H1 (cell line): ENCODE results near the gene TOB1. TPM values are rescaled to one million over a fixed set of nuclear protein-coding genes. Genes with fewer than 3 reads are reported as not detected.

Source experiments
- CTCF ChIA-PET: fragments of 300-600 bp; sonication (Branson Sonifier 250); formaldehyde crosslinking; loops from one replicate; lab custom pipeline; 2021; ENCODE audit not compliant: partially characterized antibody; lab: Charles Lee
- POLR2A ChIA-PET: fragments of 300-600 bp; sonication (Branson Sonifier 250); formaldehyde crosslinking; loops from one replicate; lab custom pipeline; 2021; ENCODE audit warnings: inconsistent platforms; ENCODE audit not compliant: partially characterized antibody; lab: Charles Lee
- DNase-seq, 2 experiments: peaks; one replicate each; pipeline versions ENCODE4 v3.0.0 to v3.0.0-alpha.2; 2010 to 2022; ENCODE audit warnings: low spot score in 2 of 2, low read depth in 1 of 2, mixed read lengths in 1 of 2
- FAIRE-seq: peaks from 2 replicates; lab custom pipeline; 2011; peaks lifted over from hg19 to GRCh38; lab: Jason Lieb, UNC
- H2AFZ ChIP-seq: 2 replicates; pipeline ENCODE4 v1.8.1; 2012; ENCODE audit warnings: low read length, inconsistent platforms
- H2AK5ac ChIP-seq: 2 replicates; pipeline ENCODE4 v1.6.1; 2013; ENCODE audit warnings: low read depth, low read length
- H2BK120ac ChIP-seq: replicated peaks from 2 replicates; pipeline ENCODE3; 2013; ENCODE audit warnings: low read depth, low read length, inconsistent platforms
- H2BK12ac ChIP-seq: 2 replicates; pipeline ENCODE4 v1.6.1; 2013; ENCODE audit warnings: low read depth, low read length
- H2BK15ac ChIP-seq: 2 replicates; pipeline ENCODE4 v1.6.1; 2013; ENCODE audit warnings: low read length
- H2BK20ac ChIP-seq: 2 replicates; pipeline ENCODE4 v1.6.1; 2013; ENCODE audit warnings: low read length
- H2BK5ac ChIP-seq: 2 replicates; pipeline ENCODE4 v1.6.1; 2013; ENCODE audit warnings: low read depth, low read length
- H3K14ac ChIP-seq: 2 replicates; pipeline ENCODE4 v1.6.1; 2013; ENCODE audit warnings: inconsistent platforms; ENCODE audit not compliant: insufficient read length
- H3K18ac ChIP-seq: 2 replicates; pipeline ENCODE4 v1.6.1; 2013; ENCODE audit warnings: low read length; ENCODE audit errors: extremely low read depth
- H3K23ac ChIP-seq: 2 replicates; pipeline ENCODE4 v1.6.1; 2013; ENCODE audit warnings: inconsistent platforms; ENCODE audit not compliant: insufficient read length
- H3K23me2 ChIP-seq: 2 replicates; pipeline ENCODE4 v1.6.1; 2013; ENCODE audit warnings: low read depth, low read length
- H3K27ac ChIP-seq: 2 replicates; pipeline ENCODE4 v1.6.1; 2011; ENCODE audit warnings: low read depth, low read length, inconsistent platforms
- H3K27me3 ChIP-seq, 4 experiments: replicated peaks in 1 of 4; 1 replicate in 1 of 4; 2 replicates in 3 of 4; pipeline versions ENCODE4 v1.6.1 to v1.8.1; 2011 to 2013; ENCODE audit warnings: low read length in 3 of 4, mild to moderate bottlenecking in 3 of 4, inconsistent platforms in 2 of 4, mixed read lengths in 2 of 4, moderate library complexity in 1 of 4; ENCODE audit not compliant: control insufficient read depth in 3 of 4, insufficient read depth in 3 of 4; ENCODE audit errors: extremely low read depth in 1 of 4
- H3K36me3 ChIP-seq, 4 experiments: 2 replicates each; pipeline versions ENCODE4 v1.6.1 to v1.8.1; 2011 to 2013; ENCODE audit warnings: mild to moderate bottlenecking in 4 of 4, low read length in 3 of 4, moderate library complexity in 2 of 4, control low read depth in 1 of 4, inconsistent platforms in 1 of 4; ENCODE audit not compliant: insufficient read depth in 4 of 4, control insufficient read depth in 2 of 4
- H3K4ac ChIP-seq: replicated peaks from 2 replicates; pipeline ENCODE3; 2013; ENCODE audit warnings: low read length, low read depth, mixed read lengths, inconsistent platforms; ENCODE audit not compliant: insufficient read length
- H3K4me1 ChIP-seq, 4 experiments: replicated peaks in 1 of 4; 1 replicate in 1 of 4; 2 replicates in 3 of 4; pipeline versions ENCODE4 v1.6.1 to v1.8.1; 2011 to 2013; ENCODE audit warnings: low read length in 3 of 4, inconsistent platforms in 2 of 4, mixed read lengths in 1 of 4; ENCODE audit not compliant: insufficient read depth in 4 of 4, control insufficient read depth in 3 of 4
- H3K4me2 ChIP-seq, 2 experiments: 2 replicates each; pipeline versions ENCODE4 v1.6.1 to v1.8.1; 2011 to 2013; ENCODE audit warnings: low read depth in 2 of 2, low read length in 2 of 2, control low read depth in 1 of 2, inconsistent platforms in 1 of 2, mild to moderate bottlenecking in 1 of 2; ENCODE audit not compliant: insufficient read depth in 1 of 2
- H3K4me3 ChIP-seq, 4 experiments: fragments of 200-600, 300-600 bp in 1 of 4; sonication (generic), shearing (Covaris generic), sonication (Bioruptor Twin) in 1 of 4; 2 replicates each; pipeline versions ENCODE4 v1.5.1 to v1.8.1; 2011 to 2016; ENCODE audit warnings: low read length in 4 of 4, low read depth in 3 of 4, control low read depth in 2 of 4, inconsistent platforms in 2 of 4, mild to moderate bottlenecking in 2 of 4, mixed read lengths in 1 of 4, moderate library complexity in 1 of 4; ENCODE audit not compliant: insufficient read depth in 2 of 4; ENCODE audit errors: extremely low read depth in 1 of 4
- H3K56ac ChIP-seq: replicated peaks from 2 replicates; pipeline ENCODE3; 2013; ENCODE audit warnings: low read depth, mild to moderate bottlenecking, mixed read lengths, low read length, inconsistent platforms; ENCODE audit not compliant: insufficient read length
- H3K79me1 ChIP-seq: 2 replicates; pipeline ENCODE4 v1.6.1; 2013; ENCODE audit warnings: low read depth, low read length, control low read depth
- H3K79me2 ChIP-seq, 2 experiments: 2 replicates each; pipeline versions ENCODE4 v1.6.1 to v1.8.1; 2012 to 2013; ENCODE audit warnings: low read length in 2 of 2, mild to moderate bottlenecking in 2 of 2, inconsistent platforms in 1 of 2; ENCODE audit not compliant: insufficient read depth in 2 of 2, control insufficient read depth in 1 of 2
- H3K9ac ChIP-seq, 4 experiments: replicated peaks in 1 of 4; 1 replicate in 1 of 4; 2 replicates in 3 of 4; pipeline versions ENCODE4 v1.6.1 to v1.8.1; 2011 to 2013; ENCODE audit warnings: low read depth in 3 of 4, low read length in 3 of 4, control low read depth in 2 of 4, mild to moderate bottlenecking in 2 of 4, moderate library complexity in 2 of 4, inconsistent platforms in 1 of 4; ENCODE audit errors: extremely low read depth in 1 of 4
- H3K9me3 ChIP-seq, 2 experiments: 2 replicates each; pipeline versions ENCODE4 v1.6.1 to v1.8.1; 2012 to 2013; ENCODE audit warnings: mild to moderate bottlenecking in 2 of 2, moderate library complexity in 2 of 2, control low read depth in 1 of 2, inconsistent platforms in 1 of 2, low read depth in 1 of 2, low read length in 1 of 2, mixed read lengths in 1 of 2; ENCODE audit not compliant: insufficient read depth in 2 of 2
- H4K20me1 ChIP-seq, 2 experiments: replicated peaks in 1 of 2; 2 replicates each; pipeline versions ENCODE3 to v1.8.1; 2011 to 2013; ENCODE audit warnings: inconsistent platforms in 2 of 2, low read length in 2 of 2, mild to moderate bottlenecking in 1 of 2; ENCODE audit not compliant: insufficient read depth in 2 of 2, control insufficient read depth in 1 of 2
- H4K5ac ChIP-seq: 2 replicates; pipeline ENCODE4 v1.6.1; 2013; ENCODE audit warnings: low read length, low read depth, mixed read lengths, inconsistent platforms; ENCODE audit not compliant: insufficient read length
- H4K8ac ChIP-seq: 2 replicates; pipeline ENCODE4 v1.8.0; 2013; ENCODE audit warnings: mild to moderate bottlenecking, moderate library complexity, low read length, inconsistent platforms; ENCODE audit not compliant: insufficient read depth; ENCODE audit errors: extremely low read depth
- H4K91ac ChIP-seq: replicated peaks from 2 replicates; pipeline ENCODE3; 2013; ENCODE audit warnings: low read length, mixed read lengths, inconsistent platforms; ENCODE audit not compliant: insufficient read length
- POLR2A ChIP-seq, 2 experiments: IDR thresholded peaks; 1 replicate in 1 of 2; 2 replicates in 1 of 2; pipeline ENCODE4 v1.6.1; 2011; ENCODE audit warnings: low read depth in 2 of 2, low read length in 2 of 2, mild to moderate bottlenecking in 2 of 2; ENCODE audit errors: control extremely low read depth in 1 of 2
- RAD21 ChIP-seq, 2 experiments: IDR thresholded peaks in 1 of 2; conservative IDR thresholded peaks in 1 of 2; 2 replicates each; pipeline ENCODE4 v1.6.1; 2011; ENCODE audit warnings: low read depth in 2 of 2, low read length in 2 of 2, improper control_type of control experiment in 1 of 2, inconsistent platforms in 1 of 2, mild to moderate bottlenecking in 1 of 2, moderate library complexity in 1 of 2
- RNF2 ChIP-seq: fragments of 200-900, 300-1000 bp; sonication (generic); IDR thresholded peaks from 2 replicates; pipeline ENCODE4 v1.7.1; 2016; ENCODE audit warnings: borderline replicate concordance, low read depth, mild to moderate bottlenecking, antibody characterized with exemption, low read length; ENCODE audit not compliant: poor library complexity, severe bottlenecking; ENCODE audit errors: missing control alignments
- WGBS, 2 experiments: shearing (Covaris generic) in 1 of 2; methylation state at CpG; one replicate each; pipeline versions ENCODE4 v1.1.6 to v1.1.7; 2013 to 2015; ENCODE audit warnings: low lambda C conversion rate in 2 of 2, mixed read lengths in 2 of 2, inconsistent platforms in 1 of 2, low coverage in 1 of 2, missing lambda C conversion rate in 1 of 2; ENCODE audit not compliant: insufficient replicate concordance in 2 of 2, insufficient coverage in 1 of 2, insufficient read length in 1 of 2; ENCODE audit errors: extremely low coverage in 1 of 2, missing lambda C conversion rate in 1 of 2; 5-methylcytosine and 5-hydroxymethylcytosine counted together
- polyA plus RNA-seq, 7 experiments: library from polyadenylated mRNA; depleted of rRNA in 3 of 7; stranded (reverse) in 5 of 7; unstranded in 2 of 7; fragments of >200 nt in 5 of 7; fragments of 200-250 nt in 2 of 7; gene quantifications; 1 replicate in 5 of 7; 2 replicates in 1 of 7; 4 replicates in 1 of 7; pipeline versions ENCODE4 v1.2.1 to v1.2.3, GENCODE V29; 2011 to 2013; ENCODE audit warnings: missing spikeins in 2 of 7, mixed read lengths in 2 of 7
- total RNA-seq: library from RNA; stranded (reverse); fragmentation: NEBNext Ultra II Directional; extraction: Animal tissue kit (Norgen Biotek cat#: 25700); gene quantifications from 2 replicates; pipeline ENCODE4 v1.2.1, GENCODE V29; 2021

TOB1 gene
- total and polyA plus RNA-seq, 2 of the 8 experiments (the other 6 are each of a cell fraction or from before 2014, with no cell fraction given), result 14.4 to 20.8 TPM

DNA sequence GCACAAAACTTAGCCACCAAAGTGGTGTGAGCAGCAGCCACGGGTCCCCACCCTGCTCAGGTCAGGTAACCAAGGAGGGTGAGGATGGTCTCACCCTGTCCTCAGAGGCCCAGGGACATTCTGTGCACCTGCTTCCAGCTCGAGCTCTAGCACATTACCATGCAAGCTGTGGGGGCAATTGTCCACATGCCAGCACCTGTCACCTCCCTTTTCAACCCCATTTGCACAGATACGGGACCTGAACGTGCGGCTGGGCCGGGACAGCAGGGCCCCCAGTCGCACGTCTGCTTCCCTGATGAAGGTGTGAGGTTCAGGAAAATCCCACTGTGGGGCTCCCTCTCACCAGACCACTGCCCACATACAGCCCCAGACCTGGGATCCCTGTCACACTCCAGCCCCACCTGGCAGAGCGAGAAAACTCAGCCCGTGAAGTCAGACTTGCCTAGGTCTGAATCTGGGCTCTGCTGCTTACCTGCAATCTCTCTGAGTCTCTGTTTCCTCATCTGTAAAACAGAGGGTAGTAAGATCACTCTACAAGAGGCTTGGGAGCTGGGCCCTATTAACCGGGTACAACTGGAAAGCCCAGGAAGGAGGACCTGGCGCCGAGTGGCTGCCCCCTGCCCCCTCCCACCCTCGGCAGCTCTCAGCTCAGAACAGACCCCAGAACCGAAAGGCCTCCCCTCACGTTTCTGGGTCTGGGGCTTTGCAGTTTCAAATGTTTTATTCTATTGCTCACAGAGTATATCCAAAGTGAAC lies 22.8 kb downstream of the TOB1 start:
- ChIA-PET CTCF (interaction anchor here (1.1 to 31.7 kb wide), 9 partner anchors 9 to 132 kb away, joined by 3 to 735 read pairs (median 52); no protein-coding TSS in a partner anchor), POLR2A (interaction anchor here (0.8 to 2.8 kb wide), 3 partner anchors 9 to 57 kb away, joined by 3 to 9 read pairs (median 3); partner anchors contain the start of gene WFIKKN2)
- no peaks in the 10 kb centered on the region for H4K20me1 ChIP-seq
- H4K8ac ChIP-seq, result no peak overlapping the region; the same call in 1 of the 2 replicates
- no peak overlapping the region for H2BK15ac ChIP-seq
- H2BK120ac ChIP-seq, result no peak overlapping the region
- no peak overlapping the region for H3K27ac ChIP-seq
- 0 out of 2 replicates have a peak overlapping the region, but pooled peaks have one; percentile 39 for H2BK12ac ChIP-seq
- H3K4me1 ChIP-seq, result peaks cover 0 to 7% (median 2%) of the 10 kb centered on the region in 4 experiments; a peak in 2 of 7 replicates
- no peak overlapping the region for H3K23ac ChIP-seq
- 86% methylated on average over 16 of the region's 16 CpGs; no CpG with 5 or more reads in 1 of the 2 experiments for WGBS, 2 experiments
- H3K56ac ChIP-seq, result no peak overlapping the region
- no peaks in the 10 kb centered on the region for H3K36me3 ChIP-seq
- no peak overlapping the region for H3K18ac ChIP-seq
- H3K4me3 ChIP-seq, result no peak overlapping the region
- no peak for DNase-seq
- no peak overlapping the region for H2AFZ ChIP-seq
- H3K23me2 ChIP-seq, result no peaks in the 10 kb centered on the region
- no peaks in the 10 kb centered on the region for H3K79me1 ChIP-seq
- H2BK5ac ChIP-seq, result no peak overlapping the region
- no peak overlapping the region for H2BK20ac ChIP-seq
- no peak overlapping the region for H3K14ac ChIP-seq
- no peak overlapping the region for H4K5ac ChIP-seq
- TF ChIP-seq RAD21 (IDR thresholded peaks at IDR 0.05 in 1 of 2, conservative IDR thresholded peaks at IDR 0.05 in 1 of 2; ENCODE audit: low read depth in 2 of 2, low read length in 2 of 2), result no peak
- no peak for TF ChIP-seq POLR2A (IDR thresholded peaks at IDR 0.05; ENCODE audit: control extremely low read depth in 1 of 2, low read depth in 2 of 2, low read length in 2 of 2)
- no peak for TF ChIP-seq RNF2
- H4K91ac ChIP-seq, result no peak overlapping the region
- no peaks in the 10 kb centered on the region for H3K79me2 ChIP-seq
- H3K4ac ChIP-seq, result no peak overlapping the region
- no peak overlapping the region for H3K4me2 ChIP-seq
- FAIRE-seq, result no peak
- no peaks in the 10 kb centered on the region for H3K9me3 ChIP-seq
- no peak overlapping the region for H3K9ac ChIP-seq
- H3K27me3 ChIP-seq, result no peaks in the 10 kb centered on the region
- H2AK5ac ChIP-seq, result no peak overlapping the region
